Adipose tissue (tissue), 3 donors: ENCODE measurements around the gene TMED8. TPM values are rescaled to one million over a fixed set of nuclear protein-coding genes. Genes with fewer than 3 reads are reported as not detected.

ENCODE experiments used
- H3K27ac ChIP-seq: one replicate; pipeline ENCODE4 v1.5.1; 2013; ENCODE audit warnings: low read depth, low read length
- WGBS, 3 donors: extraction: QIAGEN DNeasy Blood & Tissue Kit; methylation state at CpG; one replicate each; pipeline ENCODE4 v1.1.7; 2013; 5-methylcytosine and 5-hydroxymethylcytosine counted together
- polyA plus RNA-seq, 3 donors: library from polyadenylated mRNA; stranded (reverse); fragments of 200-250 nt; gene quantifications; one replicate each; pipeline ENCODE4 v1.2.3, GENCODE V29; 2013
- donor health status: healthy with polysubstance abuse.
- donor health status: Bipolar disorder and iron deficiency.
- donor health status: healthy.

The TMED8 gene
- polyA plus RNA-seq, 3 donors, result 3.0 to 6.4 (median 4.2) TPM

DNA sequence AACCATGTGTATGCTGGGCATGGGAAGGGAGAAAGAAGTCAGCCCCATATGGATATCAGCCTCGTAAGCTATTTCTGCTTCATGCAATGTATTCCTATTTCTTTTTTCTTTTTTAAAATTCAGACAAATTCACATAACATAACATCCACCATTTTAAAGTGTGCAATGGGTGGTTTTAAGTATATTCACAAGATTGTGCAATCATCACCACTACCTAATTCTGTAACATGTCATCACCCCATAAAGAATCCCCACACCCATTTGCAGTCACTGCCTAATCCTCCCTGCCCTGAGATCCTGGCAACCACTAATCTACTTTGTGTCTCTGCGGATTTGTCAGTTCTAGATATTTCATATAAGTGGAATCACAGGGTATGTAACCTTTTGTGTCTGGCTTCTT lies 65.7 kb downstream of the TMED8 start:
- H3K27ac ChIP-seq, result no peak overlapping the region
- 89 to 97% (median 97%) methylated on average over 2 of the region's 2 CpGs for WGBS, 3 donors

DNA sequence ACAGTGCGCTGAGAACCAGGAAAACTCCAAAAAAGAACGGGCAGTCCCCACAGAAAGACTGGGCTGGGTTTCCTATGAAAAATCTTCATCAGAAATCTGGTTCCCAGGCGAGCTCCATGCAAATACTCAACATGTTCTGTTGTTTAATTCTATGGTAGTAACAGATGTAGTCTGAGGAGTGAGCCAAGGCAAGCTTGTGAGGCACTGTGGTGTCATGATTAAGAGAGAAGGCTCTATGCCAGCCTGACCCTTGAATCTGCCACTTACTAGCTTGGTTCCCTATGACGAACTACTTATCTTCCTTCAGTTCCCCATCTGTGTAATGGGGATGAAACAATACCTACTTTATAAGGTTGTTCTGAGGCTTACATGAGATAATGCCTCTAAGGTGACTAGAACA lies 66.9 kb downstream of the TMED8 start:
- H3K27ac ChIP-seq, result no peak overlapping the region
- WGBS, 3 donors, result 81 to 89% (median 85%) methylated on average over 4 of the region's 4 CpGs

DNA sequence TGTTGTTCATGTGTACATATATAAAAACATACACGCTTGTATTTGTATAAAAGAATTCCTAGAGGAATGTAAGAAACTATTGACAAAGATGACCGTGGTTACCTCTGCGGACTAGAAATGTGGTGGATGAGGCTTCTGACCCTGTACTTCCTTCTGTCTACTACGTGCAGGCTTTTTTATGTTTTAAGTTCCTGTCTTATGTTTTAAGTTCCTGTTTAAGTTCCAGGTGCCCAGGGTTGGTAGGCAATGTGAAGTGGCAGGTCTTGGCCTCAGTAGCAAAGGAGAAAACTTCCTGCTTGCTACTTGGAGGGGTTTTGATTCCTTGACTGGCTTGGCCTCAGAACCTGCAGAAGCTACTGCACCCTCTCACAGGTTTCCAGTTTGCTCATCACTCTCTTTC lies 67.8 kb downstream of the TMED8 start:
- 56 to 89% (median 69%) methylated on average over 4 of the region's 4 CpGs for WGBS, 3 donors
- H3K27ac ChIP-seq, result no peak overlapping the region

DNA sequence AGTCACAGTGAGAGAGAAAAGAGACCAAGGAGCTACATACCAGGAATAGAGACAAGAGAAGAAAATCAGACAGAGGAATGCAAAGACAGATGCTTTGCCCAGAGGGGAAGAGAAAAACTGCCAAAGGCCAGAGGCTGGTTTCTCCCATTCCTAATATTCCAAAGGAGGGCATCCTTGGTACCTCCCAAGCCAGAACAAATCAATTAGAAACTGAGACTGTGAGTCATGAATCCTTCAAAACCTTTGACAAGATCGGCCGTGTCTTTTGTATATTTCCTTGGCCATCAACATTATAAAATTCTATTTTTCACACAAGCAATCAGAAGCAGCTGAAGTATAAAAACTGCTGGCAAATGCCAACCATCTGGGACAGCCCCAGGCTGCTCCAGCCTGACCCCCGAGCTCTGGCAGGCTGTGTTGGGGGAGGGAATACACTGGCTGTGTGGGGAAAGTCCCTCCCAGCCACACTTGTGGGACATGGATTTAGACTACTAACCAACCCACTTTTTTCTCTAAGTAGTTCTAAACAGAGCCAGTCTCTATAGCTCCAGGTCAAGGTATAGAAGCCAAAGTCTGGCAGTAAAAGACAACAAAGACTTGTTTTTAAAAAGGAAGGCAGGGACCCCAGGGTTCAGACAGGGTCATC lies 69.9 kb downstream of the TMED8 start:
- WGBS, 3 donors, result 64 to 66% (median 66%) methylated on average over 3 of the region's 3 CpGs
- no peak overlapping the region for H3K27ac ChIP-seq

DNA sequence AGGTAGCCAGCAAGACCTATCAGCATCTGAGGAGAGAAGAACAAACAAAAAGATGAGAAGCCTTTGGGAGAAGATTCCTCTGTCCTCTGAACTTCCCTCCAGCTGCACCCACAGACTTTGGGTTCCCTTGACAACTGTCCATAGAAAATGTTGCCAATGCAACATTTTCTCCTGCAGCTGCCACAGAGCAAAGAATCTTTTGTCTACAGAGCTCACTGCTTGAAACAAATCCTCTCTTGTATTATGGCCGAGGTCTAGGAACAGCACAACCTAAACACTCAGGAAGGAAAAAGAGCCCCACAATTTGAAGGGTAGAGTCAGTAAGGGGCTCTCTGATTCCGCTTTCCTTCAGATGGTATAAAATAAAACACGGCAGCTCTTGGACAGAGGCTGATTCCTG lies 70.5 kb downstream of the TMED8 start:
- 75 to 78% (median 76%) methylated on average over 3 of the region's 3 CpGs for WGBS, 3 donors
- no peak overlapping the region for H3K27ac ChIP-seq

DNA sequence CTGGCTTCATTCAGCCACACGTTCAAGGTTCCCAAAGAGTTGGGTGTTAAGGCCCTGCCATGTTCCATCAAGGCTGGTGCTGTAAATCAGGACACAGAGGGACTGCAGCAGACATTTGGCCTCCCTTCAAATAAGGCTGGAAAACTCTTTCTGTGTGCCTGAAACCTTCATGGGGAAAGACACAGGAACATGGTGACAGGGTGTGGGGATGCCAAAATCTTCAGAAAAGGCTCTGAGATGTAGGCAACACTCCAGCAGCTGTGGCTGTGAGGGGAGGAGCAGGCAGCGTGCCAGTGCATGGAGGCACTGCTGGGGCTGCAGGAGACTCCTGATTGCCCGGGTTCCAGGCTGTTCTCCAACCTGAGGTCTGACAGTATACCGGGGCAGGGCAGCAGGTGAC lies 71.2 kb downstream of the TMED8 start:
- H3K27ac ChIP-seq, result no peak overlapping the region
- WGBS, 3 donors, result 80 to 87% (median 84%) methylated on average over 4 of the region's 4 CpGs

DNA sequence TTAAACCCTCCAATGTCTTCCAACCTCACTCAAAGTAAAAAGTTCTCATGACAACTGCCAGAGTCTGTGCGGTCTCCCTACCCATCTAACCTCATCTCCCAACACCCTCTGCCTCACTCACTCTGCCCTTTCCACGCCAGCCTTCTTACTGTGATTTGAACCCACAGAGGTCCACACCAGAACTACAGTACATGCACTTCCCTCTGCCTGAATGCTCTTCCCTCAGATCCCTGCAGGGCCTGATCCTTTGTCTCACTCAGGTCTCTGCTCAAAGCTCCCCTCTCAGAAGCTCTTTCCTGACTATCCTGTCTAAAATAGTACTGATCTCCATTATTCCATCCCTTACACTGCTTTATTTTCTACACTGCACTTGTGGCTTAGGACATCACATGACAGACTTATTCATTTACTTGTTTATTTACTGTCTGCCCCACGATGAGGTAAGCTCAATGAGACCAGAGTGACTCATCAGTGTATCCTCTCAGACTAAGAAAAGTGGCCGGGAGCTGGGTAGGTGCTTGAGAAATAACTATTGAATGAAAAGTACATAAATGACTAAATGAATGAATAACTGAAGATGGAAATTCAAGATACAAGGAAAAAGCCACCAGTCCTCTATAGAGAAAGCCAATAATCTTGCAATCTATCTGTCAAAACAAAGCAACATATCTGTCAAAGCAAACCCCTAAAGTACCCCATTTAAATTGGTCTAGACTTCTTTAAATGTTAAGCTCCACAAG lies 73.3 kb downstream of the TMED8 start:
- H3K27ac ChIP-seq, result no peak overlapping the region
- WGBS, 3 donors, result 53 to 69% (median 54%) methylated on average over 4 of the region's 4 CpGs

DNA sequence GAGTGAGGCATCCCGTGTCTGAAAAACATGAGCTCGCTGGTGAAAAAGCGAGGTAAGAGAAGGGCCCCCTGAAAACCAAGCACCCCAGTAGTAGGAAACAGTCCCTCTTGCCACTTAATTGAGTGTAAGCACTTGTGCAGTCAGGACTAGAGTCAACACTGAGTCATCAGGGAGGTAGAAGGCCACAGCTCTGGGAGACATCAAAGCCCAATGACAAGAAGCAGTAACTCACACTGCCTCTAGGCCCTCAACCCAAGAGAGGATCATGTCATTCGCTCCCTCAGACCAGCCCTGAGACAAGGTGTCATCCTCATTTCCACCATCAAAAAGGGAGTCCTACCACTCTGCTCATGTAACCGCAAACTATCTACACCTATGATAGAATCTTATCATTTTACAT lies 74.0 kb downstream of the TMED8 start:
- no peak overlapping the region for H3K27ac ChIP-seq
- 91 to 95% (median 94%) methylated on average over 5 of the region's 5 CpGs for WGBS, 3 donors

DNA sequence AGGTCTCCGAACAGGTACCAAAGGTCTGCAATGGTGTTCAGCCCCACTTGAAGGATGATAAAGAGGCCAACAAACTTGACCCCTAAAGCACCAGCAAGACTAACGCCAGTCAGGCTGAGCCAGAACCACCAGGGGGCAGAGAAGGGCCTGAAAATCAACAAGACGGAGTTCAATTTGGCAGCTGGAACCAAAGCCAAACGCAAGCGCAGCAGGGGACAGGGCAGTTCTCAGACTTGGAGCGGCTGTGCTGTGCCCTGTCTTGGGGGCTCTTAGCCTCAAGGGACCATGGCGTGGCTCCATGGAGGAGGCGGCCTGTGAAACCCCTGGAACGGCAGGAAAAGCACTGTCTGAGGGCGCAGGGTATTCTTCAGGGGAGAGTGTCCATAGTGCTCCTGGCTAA lies 75.8 kb downstream of the TMED8 start:
- 31 to 39% (median 39%) methylated on average over 10 of the region's 10 CpGs for WGBS, 3 donors
- H3K27ac ChIP-seq, result no peak overlapping the region

DNA sequence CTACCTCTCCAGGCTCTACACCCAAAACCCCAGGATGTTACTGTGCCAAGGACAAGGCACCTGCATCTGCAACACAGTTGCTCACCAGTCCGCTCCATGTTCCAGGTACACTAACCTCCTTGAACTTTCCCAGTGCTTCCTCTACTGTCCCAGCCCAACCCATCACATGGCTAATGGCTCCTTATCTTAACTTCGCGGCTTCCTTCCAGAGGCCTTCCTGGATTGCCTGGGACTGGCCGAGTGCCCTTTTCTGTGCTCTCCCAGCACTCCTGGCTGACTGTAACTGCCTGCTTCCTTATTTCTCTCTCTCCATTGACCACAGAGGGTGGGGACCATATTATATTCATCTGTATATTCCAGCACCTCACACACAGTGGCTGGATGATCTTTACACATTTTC lies 77.1 kb downstream of the TMED8 start:
- no peak overlapping the region for H3K27ac ChIP-seq
- WGBS, 3 donors, result 57 to 69% (median 66%) methylated on average over 4 of the region's 4 CpGs

DNA sequence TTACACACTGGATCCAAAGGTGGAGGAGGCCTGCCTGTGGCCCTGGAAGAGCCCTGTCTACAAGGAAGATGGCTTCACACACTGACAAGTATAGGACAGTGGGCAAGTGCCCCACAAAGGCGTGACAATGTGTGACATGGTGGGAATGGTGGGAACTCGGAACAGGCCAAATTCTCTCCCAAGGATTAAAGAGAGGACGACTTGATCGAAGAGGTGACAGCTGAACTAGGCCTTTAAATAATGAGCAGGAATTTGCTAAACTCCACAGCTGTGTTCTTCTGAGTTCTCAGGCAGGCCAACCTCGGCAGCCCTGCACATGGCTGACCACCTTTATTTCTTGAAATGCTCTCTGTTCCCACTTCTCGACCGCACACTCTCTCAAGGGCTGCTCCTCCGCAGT lies 80.0 kb downstream of the TMED8 start:
- WGBS, 3 donors, result 90 to 91% (median 90%) methylated on average over 8 of the region's 8 CpGs

DNA sequence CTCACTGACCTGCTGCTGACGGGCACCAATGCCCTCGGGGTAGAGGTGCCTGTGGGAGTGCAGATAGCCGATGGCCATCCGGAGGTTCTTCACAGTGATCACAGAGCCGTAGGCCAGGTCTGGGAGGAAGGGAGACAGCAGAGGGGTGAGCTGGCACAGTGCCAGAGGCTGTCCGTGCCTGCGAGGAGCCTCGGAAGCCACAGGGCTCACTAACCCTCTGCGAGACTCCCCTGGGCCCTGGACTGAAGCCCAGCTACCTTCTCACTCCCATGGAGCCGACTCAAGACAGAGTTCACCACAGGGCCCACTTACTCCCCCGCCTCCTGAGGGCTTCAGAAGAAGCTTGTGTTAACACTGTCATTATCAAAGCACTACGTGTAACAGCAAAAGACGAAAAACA lies 80.7 kb downstream of the TMED8 start:
- WGBS, 3 donors, result 79 to 80% (median 80%) methylated on average over 13 of the region's 13 CpGs
- no peak overlapping the region for H3K27ac ChIP-seq

More for the DNA sequence above, 80.0 kb downstream of the TMED8 start:
- no peak overlapping the region for H3K27ac ChIP-seq

DNA sequence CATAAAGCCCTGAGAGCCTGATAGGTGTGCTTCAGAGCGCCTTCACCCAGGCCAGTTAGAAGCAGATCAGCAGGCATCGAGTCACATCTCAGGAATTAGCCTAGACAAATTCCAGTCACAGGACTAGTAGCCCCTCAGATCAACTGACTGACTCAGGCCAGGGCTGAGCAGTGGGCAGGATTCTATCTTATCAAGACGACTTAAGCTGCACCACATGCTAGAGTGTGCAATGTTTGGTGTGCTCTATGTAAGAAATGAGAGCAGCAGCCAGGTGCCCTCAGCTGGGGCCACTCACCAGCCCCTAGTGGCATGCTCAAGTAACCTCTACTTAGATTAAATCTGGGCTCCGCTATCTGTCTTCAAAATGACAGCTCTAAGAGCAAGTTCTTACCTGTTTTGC lies 86.2 kb downstream of the TMED8 start:
- H3K27ac ChIP-seq, result no peak overlapping the region

DNA sequence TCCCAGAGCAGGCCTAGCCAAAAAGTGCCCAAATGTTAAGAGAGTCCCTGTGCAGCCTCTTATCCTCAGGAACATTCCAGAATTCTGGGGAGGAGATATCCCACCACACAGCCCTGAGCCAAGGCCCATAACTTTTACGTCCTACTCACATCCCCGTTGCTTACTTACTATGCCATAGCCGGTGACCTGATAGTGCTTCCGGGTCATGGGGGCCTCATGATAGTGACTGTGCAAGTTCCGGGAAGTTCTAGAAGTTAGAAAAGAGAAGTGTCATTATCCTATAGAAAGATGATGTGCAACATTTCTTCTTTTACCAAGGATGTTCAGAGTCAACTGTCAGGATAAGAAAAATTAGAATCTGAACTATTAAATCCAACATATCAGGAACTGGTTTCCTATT lies 90.3 kb downstream of the TMED8 start:
- no peak overlapping the region for H3K27ac ChIP-seq
- WGBS, 3 donors, result 92 to 93% (median 93%) methylated on average over 5 of the region's 5 CpGs

More for the DNA sequence above, 86.2 kb downstream of the TMED8 start:
- WGBS, 3 donors, result 88 to 93% (median 91%) methylated on average over 4 of the region's 4 CpGs

Other genes starting within 250 kb of the TMED8 start
- gene ZDHHC22, start 235.3 kb downstream of the TMED8 start, polyA plus RNA-seq, result under 1 TPM in 2 of 3 donors, not detected in 1; 0.02 to 0.04 TPM
- gene TMEM63C, start 195.3 kb downstream of the TMED8 start, polyA plus RNA-seq, result 1 to 10 TPM in 1 of 3 donors, under 1 TPM in 1, not detected in 1; 0.12 to 1.8 TPM
- under 1 TPM in 1 of 3 donors, not detected in 2; 0.14 TPM for gene NGB, start 105.9 kb downstream of the TMED8 start, polyA plus RNA-seq
- gene POMT2, start 56.2 kb downstream of the TMED8 start, polyA plus RNA-seq, result 10 to 100 TPM in 1 of 3 donors, 1 to 10 TPM in 2; 8.1 to 12.4 (median 9.3) TPM
- 10 to 100 TPM; 15.2 to 33.1 (median 19.6) TPM for gene GSTZ1, start 56.1 kb downstream of the TMED8 start, polyA plus RNA-seq
- gene SAMD15, start 285 bp upstream of the TMED8 start, polyA plus RNA-seq, result under 1 TPM; 0.30 to 0.54 (median 0.34) TPM
- gene NOXRED1, start 46.4 kb upstream of the TMED8 start, polyA plus RNA-seq, result under 1 TPM; 0.10 to 0.24 (median 0.22) TPM
- gene VIPAS39, start 80.5 kb upstream of the TMED8 start, polyA plus RNA-seq, result 1 to 10 TPM; 7.8 to 9.7 (median 8.5) TPM
- 10 to 100 TPM; 42.9 to 85.5 (median 82.6) TPM for gene AHSA1, start 81.0 kb upstream of the TMED8 start, polyA plus RNA-seq
- under 1 TPM in 1 of 3 donors, not detected in 2; 0.24 TPM for gene ISM2, start 121.7 kb upstream of the TMED8 start, polyA plus RNA-seq
- gene SPTLC2, start 239.5 kb upstream of the TMED8 start, polyA plus RNA-seq, result 10 to 100 TPM in 1 of 3 donors, 1 to 10 TPM in 2; 5.4 to 11.3 (median 6.9) TPM